ENCODE data around the gene CUX1. TPM values are rescaled to one million over a fixed set of nuclear protein-coding genes. Genes with fewer than 3 reads are reported as not detected.

CUX1 gene
- total RNA-seq, 1 donor from 2014 or later: 89.1 TPM

GRCh38 chr7:101916041-101916800 is 98.8 kb downstream of the CUX1 start:
- peaks cover 3% of the 10 kb centered on the region for H3K4me1 Mint-ChIP-seq (ENCODE audit: unreplicated experiment)
- no peaks in the 10 kb centered on the region for H3K9me3 Mint-ChIP-seq (ENCODE audit: unreplicated experiment)
- H3K27ac Mint-ChIP-seq (ENCODE audit: unreplicated experiment): no peak overlapping the region
- no peak for DNase-seq (ENCODE audit: extremely low spot score, unreplicated experiment)
- no peak overlapping the region for H3K4me3 Mint-ChIP-seq (ENCODE audit: unreplicated experiment)
- no peaks in the 10 kb centered on the region for H3K27me3 Mint-ChIP-seq (ENCODE audit: unreplicated experiment)
- H3K36me3 Mint-ChIP-seq (ENCODE audit: unreplicated experiment): peaks cover 14% of the 10 kb centered on the region
- no peak for TF ChIP-seq CTCF (IDR thresholded peaks at IDR 0.05)

- no peaks in the 10 kb centered on the region for H3K27me3 Mint-ChIP-seq (ENCODE audit: unreplicated experiment)
Observed at GRCh38 chr7:101916876-101917275, 99.5 kb downstream of the CUX1 start.

GRCh38 chr7:101917566-101917965 is 100.1 kb downstream of the CUX1 start:
- no peaks in the 10 kb centered on the region for H3K4me1 Mint-ChIP-seq (ENCODE audit: unreplicated experiment)
- no peaks in the 10 kb centered on the region for H3K27me3 Mint-ChIP-seq (ENCODE audit: unreplicated experiment)
- no peak overlapping the region for H3K27ac Mint-ChIP-seq (ENCODE audit: unreplicated experiment)
- peaks cover 16% of the 10 kb centered on the region for H3K36me3 Mint-ChIP-seq (ENCODE audit: unreplicated experiment)
- TF ChIP-seq CTCF (IDR thresholded peaks at IDR 0.05): no peak
- H3K9me3 Mint-ChIP-seq (ENCODE audit: unreplicated experiment): no peaks in the 10 kb centered on the region
- no peak for DNase-seq (ENCODE audit: extremely low spot score, unreplicated experiment)
- H3K4me3 Mint-ChIP-seq (ENCODE audit: unreplicated experiment): no peak overlapping the region

More at GRCh38 chr7:101916876-101917275, 99.5 kb downstream of the CUX1 start:
- no peak for TF ChIP-seq CTCF (IDR thresholded peaks at IDR 0.05)
- no peaks in the 10 kb centered on the region for H3K9me3 Mint-ChIP-seq (ENCODE audit: unreplicated experiment)
- peaks cover 14% of the 10 kb centered on the region for H3K36me3 Mint-ChIP-seq (ENCODE audit: unreplicated experiment)
- no peak overlapping the region for H3K4me3 Mint-ChIP-seq (ENCODE audit: unreplicated experiment)
- peaks cover 3% of the 10 kb centered on the region for H3K4me1 Mint-ChIP-seq (ENCODE audit: unreplicated experiment)
- H3K27ac Mint-ChIP-seq (ENCODE audit: unreplicated experiment): no peak overlapping the region
- no peak for DNase-seq (ENCODE audit: extremely low spot score, unreplicated experiment)

- no peaks in the 10 kb centered on the region for H3K27me3 Mint-ChIP-seq (ENCODE audit: unreplicated experiment)
- H3K4me3 Mint-ChIP-seq (ENCODE audit: unreplicated experiment): no peak overlapping the region
- peaks cover under 1% of the 10 kb centered on the region for H3K4me1 Mint-ChIP-seq (ENCODE audit: unreplicated experiment)
- DNase-seq (ENCODE audit: extremely low spot score, unreplicated experiment): no peak
- no peaks in the 10 kb centered on the region for H3K9me3 Mint-ChIP-seq (ENCODE audit: unreplicated experiment)
- no peak overlapping the region for H3K27ac Mint-ChIP-seq (ENCODE audit: unreplicated experiment)
- peaks cover 16% of the 10 kb centered on the region for H3K36me3 Mint-ChIP-seq (ENCODE audit: unreplicated experiment)
- TF ChIP-seq CTCF (IDR thresholded peaks at IDR 0.05): no peak
Observed at GRCh38 chr7:101918426-101918825, 101.0 kb downstream of the CUX1 start.

GRCh38 chr7:101919363-101920115 is 102.1 kb downstream of the CUX1 start:
- no peaks in the 10 kb centered on the region for H3K9me3 Mint-ChIP-seq (ENCODE audit: unreplicated experiment)
- no peak overlapping the region for H3K4me3 Mint-ChIP-seq (ENCODE audit: unreplicated experiment)
- no peak overlapping the region for H3K27ac Mint-ChIP-seq (ENCODE audit: unreplicated experiment)
- H3K36me3 Mint-ChIP-seq (ENCODE audit: unreplicated experiment): peaks cover 19% of the 10 kb centered on the region
- no peaks in the 10 kb centered on the region for H3K27me3 Mint-ChIP-seq (ENCODE audit: unreplicated experiment)
- TF ChIP-seq CTCF (IDR thresholded peaks at IDR 0.05): no peak
- DNase-seq (ENCODE audit: extremely low spot score, unreplicated experiment): no peak
- H3K4me1 Mint-ChIP-seq (ENCODE audit: unreplicated experiment): peaks cover 7% of the 10 kb centered on the region
